GM19240 (cell line): ENCODE measurements around the gene AMOTL1.
"Not testable (repeated sequence)": the region's sequence is repeated elsewhere in the genome, so short reads cannot be mapped to it uniquely, and the experiment has no call there.

ENCODE experiments used
- DNase-seq: peaks from one replicate; pipeline ENCODE4 v3.0.0; 2011; ENCODE audit warnings: low spot score; ENCODE audit not compliant: insufficient read length

Gene AMOTL1

DNA sequence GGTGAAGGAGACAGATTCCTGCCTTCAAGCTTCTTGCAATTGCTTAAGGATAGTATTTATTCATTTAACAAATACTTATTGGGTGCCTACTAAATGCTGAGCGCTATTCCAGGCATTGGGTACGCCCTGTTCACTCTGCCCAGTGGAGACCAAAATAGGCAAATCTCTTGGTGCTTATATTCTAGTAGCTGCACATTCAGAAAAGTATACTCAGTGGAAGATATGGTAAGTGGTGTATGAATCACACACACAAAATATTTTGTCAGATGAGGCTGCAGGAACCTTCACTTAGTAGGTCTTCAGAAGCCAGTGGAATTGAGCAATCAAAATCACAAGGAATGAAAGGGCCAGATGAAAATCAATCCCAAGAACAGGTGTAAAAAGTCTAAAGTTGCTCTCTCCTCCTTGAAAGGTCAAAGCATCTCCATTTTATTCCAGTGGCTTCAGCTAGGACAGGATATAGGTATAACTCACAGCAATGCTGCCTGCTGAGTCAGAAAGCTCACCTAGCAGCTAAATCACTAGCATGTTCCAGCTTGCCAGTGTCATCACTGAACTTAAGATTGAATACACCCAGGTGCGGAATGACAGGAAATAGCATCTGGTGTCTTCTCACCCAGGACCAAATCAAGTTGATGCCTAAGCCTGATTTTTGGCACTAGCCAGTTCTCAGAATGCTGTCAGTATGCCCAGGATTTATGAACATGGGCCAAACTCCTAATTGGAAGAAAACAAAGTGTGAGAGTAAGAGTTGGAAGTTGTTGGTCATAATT lies 83.9 kb downstream of the AMOTL1 start:
- DNase-seq = no peak

DNA sequence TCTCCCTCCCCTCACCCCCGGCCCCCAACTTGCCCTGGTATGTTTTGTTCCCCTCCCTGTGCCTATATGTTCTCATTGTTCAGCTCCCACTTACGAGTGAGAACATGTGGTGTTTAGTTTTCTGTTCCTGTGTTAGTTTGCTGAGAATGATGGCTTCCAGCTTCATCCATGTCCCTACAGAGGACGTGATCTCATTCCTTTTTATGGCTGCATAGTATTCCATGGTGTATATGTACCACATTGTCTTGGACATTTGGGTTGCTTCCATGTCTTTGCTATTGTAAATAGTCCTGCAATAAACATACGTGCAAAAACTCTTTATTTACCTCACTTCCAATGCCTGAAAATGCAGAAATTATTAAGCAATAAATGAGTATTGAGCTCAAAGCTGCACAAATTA lies 85.1 kb downstream of the AMOTL1 start:
- not testable (repeated sequence) for DNase-seq

DNA sequence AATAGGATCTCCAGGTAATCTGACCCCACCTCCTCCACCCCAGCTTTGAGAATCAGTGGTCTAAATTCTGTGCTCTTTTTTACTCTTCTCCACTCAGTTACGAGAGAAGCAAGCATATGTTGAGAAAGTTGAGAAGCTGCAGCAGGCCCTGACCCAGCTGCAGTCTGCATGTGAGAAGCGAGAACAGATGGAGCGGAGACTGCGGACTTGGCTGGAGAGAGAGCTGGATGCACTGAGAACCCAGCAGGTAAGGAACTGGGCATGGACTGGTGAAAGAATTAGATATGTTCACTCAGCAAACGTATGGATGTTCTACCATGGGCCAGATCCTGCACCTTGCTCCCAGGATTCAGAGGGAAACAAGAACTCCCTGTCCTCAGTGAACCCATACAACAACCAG lies 85.7 kb downstream of the AMOTL1 start:
- no peak for DNase-seq

DNA sequence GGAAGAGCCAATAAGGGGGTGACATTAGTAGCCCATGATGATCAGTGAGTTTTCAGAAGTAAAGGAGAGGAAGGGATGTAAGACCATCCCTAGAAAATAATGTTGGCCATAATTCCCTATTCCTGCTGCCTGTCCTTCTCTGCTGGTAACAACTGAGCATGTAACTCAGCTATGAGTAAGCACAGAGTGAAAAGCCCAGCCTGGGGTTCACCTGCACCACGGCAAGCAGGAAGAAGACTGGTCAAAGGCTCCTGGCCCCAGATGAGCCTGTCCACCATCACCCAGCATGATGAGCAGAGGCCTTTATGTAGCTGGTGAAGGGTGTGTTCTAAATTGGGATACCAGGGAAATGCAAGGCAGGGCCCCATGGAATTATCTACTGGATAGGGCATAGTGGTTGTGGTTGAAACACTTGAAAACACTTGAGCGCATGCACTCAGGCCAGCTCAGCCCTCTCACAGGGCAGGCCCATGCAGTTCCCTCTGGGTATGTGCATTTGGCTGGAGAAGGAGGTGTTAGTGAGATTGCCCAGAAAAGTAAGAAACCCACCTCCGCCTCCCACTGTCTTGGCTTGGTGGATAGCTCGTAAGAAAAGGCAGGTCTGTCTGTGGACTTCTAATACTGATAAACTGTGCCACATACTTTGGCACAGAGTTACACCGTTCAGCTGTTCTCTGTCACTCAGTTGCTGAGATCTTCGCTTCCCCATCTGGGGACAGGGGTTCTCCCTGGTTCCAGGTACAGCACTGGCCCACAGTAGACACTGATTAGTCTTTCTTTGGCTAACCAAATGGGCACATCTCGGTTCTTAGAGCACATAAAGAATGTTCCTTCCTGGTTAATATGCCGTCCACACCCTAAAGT lies 86.8 kb downstream of the AMOTL1 start:
- DNase-seq = no peak

DNA sequence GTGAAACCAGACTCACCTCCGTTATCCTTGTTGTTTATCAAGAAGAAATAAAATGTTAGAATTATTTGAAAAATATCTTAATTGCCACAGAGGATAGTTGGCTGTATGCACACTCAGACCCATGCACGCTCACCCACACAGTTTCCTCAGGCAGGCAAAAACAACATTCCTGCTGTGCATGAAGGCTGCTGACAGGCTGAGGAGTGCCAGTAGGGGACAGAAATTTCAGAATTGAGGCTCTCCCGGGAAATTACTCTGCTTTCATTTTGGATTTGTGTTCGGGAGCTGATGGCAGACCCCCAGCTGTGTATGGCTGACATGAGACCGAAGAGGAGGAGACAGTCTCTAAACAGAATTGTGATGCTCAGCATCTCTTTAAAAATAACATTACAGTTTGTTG lies 87.5 kb downstream of the AMOTL1 start:
- DNase-seq = no peak

DNA sequence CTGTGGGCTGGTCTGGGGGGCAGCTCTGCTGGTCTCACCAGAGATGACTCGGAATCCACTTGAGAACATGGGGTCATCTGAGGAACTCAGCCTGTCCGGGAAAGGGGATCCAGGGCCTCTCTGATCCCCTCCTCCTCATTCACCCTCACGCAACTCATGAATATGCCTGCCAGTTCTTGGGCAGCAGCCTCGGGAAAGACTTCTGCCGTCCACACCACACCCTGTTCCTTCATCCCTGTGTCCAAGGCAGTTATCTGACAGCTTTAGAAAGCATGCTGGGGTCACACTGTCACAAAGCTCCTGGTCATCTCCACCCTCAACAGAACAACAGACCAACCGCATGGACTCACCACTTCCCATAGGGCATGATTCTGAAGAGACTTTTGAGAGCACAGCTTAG lies 88.3 kb downstream of the AMOTL1 start:
- no peak for DNase-seq

DNA sequence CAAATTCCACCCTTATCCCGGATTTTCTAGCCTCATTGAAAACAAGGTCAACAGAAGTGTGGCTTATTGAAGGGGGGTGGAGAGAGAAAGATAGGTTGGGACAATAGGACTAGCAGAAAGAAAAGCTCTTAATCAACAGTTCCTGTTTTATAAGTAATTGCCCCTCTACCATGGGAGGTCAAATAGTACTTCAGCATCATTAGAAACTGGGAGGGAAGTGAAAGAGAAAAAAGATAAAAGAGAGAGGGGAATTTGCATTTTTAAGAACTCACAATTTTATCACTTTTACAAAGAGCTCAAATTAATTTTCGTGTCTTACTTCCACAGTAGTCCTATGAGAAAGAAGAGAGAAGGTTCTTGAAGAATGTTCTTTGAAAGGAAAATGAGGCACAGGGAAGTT lies 89.2 kb downstream of the AMOTL1 start:
- no peak for DNase-seq

DNA sequence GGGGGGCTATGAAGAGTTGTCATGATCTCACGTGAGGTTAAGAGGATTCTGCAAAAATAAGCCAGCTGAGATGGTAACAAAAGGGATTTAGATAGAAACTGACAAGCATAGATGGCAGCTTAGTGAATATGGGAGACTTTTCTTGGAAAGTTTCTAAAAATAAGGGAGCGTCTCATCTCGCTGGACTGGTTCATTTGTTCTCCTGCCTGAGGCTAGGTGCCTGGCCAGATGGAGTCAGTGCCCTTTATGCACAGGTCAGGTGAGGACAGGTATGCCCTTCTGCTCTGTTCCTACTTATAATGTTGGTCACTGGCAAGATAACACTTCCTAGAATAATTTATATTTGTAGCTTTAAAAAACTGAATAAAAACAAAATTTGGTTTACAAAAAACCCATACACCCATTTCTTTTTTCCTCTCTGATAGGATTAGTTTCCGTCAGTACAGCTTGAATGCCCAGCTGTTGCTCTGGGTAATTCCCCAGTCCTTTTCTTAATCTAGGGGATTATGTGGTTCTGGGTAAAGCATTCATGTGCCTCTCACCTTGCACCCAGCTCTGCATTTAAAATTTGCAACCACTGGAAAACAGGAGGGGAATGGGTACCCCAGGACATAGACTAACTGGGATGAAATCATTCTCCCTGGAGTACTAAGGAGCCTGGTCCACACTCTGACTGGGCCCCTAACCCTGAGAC lies 90.0 kb downstream of the AMOTL1 start:
- no peak for DNase-seq

DNA sequence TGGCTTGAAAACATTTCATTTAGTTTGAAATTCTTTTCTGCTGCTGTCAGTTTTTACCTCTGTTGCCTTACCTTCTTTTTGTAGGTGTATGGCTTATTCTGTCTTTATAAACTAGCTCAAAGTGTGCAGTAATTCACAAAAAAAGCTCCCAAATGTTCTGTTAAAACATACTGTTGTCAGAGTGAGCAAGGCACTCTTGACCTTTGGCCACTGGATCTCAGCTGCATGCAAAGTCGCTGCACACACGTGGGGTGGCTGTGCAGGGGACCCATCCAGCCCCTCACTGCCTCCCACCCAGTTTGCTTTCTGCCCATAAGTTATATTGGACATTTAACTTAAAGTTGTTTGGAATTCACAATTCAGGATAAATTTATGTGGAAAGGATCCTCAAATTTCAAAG lies 92.2 kb downstream of the AMOTL1 start:
- DNase-seq = no peak

DNA sequence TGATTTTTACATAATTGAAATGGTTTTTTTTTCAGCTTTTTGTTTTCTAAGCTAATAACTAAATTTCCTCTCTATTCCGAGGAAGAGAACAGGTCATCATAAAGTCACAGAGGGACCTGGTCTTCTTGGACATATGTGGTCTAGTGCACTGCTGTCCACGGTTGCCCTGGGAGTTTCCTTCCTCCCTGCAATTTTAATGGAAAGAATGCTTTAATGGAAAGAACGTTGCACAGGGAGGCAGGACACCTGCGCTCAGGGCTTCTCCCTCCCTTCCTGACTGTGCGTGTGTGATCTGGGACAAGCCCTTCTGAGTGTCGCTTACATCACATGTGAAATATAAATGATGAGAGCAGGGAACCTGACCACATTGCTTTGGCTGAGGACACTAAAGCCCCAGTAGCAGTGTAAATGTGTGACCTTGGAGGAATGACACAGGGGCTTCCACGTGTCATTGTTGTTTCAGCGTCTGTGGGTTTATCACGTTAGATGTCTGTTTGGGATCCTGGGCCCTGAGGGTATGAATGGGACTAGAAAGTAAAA lies 93.2 kb downstream of the AMOTL1 start:
- no peak for DNase-seq

DNA sequence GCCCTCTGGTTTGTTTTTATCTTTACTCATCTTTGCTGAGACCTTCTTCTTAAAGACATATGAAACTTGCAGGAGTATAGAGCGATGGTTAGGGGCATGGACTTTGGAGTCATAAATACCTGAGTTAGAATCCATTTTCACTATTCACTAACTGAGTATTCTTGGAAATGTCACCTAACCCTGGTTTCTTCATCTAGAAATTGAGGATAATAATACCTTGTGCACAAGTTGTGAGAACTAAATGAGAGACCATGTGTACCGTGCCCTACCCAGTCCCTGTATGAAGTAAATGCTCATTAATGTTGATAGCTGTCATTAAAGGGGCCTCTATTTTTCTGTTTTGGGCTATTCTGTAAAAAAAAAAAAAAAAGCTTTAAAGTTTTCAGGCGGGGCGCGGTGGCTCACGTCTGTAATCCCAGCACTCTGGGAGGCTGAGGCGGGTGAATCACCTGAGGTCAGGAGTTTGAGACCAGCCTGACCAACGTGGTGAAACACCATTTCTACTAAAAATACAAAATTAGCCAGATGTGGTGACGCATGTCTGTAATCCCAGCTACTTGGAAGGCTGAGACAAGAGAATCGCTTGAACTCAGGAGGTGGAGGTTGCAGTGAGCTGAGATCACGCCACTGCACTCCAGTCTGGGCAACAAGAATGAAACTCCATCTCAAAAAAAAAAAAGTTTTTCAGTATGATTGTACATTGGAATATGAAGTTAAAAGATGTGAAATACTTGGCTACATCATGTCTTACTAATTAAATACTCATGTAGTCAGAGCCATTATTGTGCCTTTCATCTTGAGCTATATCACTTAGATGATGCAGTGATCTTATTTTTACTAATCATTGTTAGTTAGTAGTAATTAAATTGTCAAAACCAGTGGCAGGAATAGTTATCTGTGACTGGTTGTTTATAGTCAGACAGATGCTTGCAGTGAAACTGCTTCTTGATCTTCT lies 95.0 kb downstream of the AMOTL1 start:
- no peak for DNase-seq

DNA sequence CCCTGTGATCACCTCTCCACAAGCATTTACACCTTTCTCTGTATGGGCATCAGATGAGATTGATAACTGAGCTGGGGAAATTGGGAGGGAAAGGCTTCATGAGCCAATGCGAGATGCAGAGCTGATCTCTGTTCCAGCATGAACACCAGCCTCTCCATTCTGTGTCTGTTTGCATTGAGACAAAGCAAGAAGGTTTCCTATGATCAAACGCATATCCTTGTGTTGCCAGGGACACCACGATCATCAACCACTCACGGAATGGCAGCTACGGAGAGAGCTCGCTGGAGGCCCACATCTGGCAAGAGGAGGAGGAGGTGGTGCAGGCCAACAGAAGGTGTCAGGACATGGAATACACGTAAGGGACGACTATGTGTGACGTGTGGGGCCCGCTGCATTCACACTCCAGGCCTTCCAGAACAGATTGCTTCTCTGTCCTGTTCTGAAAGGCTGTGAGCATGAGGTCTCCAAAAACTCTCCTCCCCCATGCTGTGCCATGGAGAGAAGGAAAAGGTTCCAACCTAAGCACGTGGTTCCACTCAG lies 96.4 kb downstream of the AMOTL1 start:
- DNase-seq = no peak

DNA sequence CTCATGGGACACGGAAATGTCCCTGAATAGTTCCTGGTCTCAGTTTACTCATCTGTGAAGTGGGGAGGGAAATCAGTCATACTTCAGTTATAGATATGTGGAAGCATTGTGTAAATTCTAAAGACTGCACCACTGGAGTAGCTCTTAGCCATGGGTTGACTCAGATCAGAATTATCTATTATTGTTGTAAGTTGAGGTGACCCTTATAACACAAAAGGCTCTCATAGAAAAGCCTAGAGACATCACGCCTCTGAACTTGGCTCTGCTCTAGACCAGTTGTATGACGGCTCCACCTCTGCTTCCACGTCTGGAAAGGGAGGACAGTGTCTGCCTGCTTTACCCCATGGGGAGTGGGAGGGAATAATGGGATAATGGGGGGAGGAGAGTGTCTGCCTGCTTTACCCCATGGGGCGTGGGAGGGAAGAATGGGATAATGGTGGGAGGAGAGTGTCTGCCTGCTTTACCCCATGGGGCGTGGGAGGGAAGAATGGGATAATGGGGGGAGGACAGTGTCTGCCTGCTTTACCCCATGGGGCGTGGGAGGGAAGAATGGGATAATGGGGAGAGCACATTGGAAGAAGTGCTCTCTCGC lies 98.2 kb downstream of the AMOTL1 start:
- no peak for DNase-seq

DNA sequence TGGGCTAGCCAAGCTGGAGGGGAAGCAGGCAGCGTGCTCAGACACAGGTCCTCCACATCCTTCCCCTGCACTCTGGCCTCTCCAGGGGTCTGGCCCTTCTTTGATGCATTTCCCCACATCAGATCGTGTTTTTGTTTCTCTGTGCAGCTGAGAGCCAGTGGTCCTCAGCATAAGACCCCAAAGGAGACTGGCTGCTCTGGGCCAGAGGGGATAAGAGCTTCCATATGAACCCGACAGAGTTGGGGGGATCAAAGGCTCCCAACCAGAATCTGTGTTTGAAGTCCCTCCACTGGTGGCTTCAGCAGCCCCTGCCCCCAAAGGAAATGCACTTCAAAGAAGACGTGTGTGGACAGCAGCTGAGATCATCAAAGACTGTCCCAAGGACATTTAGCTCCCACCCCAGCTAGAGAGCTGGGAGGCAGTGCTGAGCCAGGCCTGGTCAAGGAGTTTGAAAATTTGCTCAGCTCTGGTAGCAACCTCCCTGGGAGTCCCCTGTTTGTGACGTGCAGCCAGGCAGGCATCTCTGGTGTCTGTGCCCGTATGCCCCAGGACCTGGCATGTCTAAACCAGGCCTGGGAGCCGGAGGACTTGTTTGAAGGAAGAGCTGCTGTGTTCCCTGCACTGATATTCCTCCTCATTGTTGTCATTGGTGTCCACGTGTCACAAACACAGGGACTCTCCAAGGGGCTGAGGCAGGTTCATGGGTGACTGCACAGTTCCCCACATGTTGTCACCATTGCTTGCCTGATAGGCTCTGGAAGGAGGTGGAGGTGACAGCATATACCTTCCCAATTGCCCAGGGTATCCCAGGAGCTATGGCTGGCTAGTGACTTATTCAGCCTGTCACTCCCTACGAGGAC lies 99.0 kb downstream of the AMOTL1 start:
- no peak for DNase-seq

DNA sequence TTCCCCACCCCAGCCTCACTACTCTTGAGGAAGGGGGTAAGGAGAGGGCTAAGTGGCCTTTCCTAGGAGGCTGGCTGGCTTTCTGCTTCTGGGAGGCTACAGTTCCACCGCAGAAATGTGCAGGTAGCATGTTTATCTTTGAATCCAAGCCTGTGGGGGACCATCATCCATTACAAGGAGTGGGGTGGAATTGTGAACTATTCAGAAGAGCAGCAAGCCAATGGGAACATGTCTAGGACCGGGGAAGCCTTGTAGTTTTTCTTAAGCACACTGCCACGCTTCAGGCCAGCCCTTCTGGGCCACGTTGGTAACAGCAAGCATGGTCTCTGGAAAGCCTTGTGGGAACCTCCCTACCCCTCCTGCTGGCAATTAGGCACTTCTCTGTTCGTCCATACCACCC lies 100.3 kb downstream of the AMOTL1 start:
- DNase-seq = no peak

DNA sequence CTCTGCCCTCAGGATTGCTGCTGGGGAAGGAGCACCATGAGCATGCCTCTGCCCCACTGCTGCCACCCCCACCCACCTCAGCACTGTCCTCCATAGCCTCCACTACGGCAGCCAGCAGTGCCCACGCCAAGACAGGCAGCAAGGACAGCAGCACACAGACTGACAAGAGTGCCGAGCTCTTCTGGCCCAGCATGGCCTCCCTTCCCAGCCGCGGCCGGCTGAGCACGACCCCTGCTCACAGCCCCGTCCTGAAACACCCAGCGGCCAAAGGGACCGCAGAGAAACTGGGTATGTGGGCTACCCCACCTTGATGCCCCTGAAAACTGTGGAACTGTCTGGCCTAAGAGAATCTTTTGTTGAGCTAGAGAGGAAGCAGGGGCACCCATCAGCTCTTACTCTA lies 101.0 kb downstream of the AMOTL1 start:
- DNase-seq = no peak

DNA sequence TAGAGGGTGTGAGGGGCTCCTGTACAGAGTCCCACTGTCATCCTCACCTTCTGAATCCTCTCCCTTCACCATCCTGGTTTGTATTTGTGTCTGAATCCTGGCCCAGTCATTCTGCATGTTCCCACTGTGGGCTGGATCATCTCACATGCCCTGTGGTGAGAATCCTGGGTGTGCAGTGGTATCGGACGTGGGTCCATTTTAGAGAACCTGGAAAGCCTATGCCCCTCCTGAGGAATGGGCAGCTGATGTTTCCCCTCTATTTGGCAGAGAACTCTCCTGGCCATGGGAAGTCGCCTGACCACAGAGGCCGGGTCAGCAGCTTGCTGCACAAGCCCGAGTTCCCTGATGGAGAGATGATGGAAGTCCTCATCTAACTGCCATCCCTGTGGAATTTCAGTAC lies 102.3 kb downstream of the AMOTL1 start:
- DNase-seq = no peak

DNA sequence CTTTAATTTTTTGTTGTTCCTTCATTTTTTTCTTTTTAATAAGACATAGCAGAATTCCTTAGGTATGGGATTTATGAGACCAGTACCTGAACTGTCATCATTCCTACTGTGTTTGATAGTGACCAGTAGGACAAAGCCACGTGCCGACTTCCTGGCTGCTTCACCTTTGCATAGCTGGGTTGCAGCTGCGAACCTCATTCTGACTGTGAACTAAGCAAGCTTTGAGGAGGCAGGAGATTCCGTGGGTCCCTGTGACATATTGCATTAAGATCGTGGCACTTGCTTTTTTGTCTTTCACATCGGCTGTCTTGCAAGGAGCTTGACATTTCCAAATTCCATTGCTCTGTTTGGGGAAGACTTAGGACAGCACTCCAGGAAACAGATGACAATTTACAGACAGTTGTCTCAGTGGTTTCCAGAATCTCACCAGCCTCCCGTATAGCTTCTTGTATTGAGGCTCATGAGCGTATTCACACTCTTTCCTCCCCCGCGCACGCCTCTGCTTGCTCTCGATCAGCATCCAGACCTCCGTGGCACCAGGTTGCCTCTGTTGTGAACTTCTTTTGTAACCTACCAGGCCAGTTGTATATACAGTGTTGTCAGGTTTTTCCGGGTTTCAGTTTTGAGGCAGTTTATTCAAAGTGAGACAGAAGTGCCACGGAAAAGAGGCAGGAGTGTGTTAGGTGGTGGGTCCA lies 103.5 kb downstream of the AMOTL1 start:
- DNase-seq = no peak
